ENCODE data around the gene SLC15A2. TPM values are rescaled to one million over a fixed set of nuclear protein-coding genes. Genes with fewer than 3 reads are reported as not detected.
A peak's percentile ranks its signal among the peaks of the same experiment; 100 is the strongest.
"Not testable (repeated sequence)": the region's sequence is repeated elsewhere in the genome, so short reads cannot be mapped to it uniquely, and the experiment has no call there.

Gene SLC15A2
- 1 to 10 TPM; 2.2 TPM for total RNA-seq

GRCh38 chr3:121894301-121894990 is at the start of gene SLC15A2:
SLC15A2 (plus strand) TSS chr3:121894401; CDS start chr3:121894477, 76 bp downstream.
- H3K27me3 Mint-ChIP-seq, result no peaks in the 10 kb centered on the region
- POLR2A ChIA-PET, result no interaction called here
- peaks cover 1% of the 10 kb centered on the region for H3K36me3 Mint-ChIP-seq (ENCODE audit: low read depth)
- no peak within 1 kb of the TSS for H3K27ac Mint-ChIP-seq
- no peak within 1 kb of the TSS for H3K4me3 Mint-ChIP-seq
- no peaks in the 10 kb centered on the region for H3K4me1 Mint-ChIP-seq
- CTCF ChIA-PET, result interaction anchor here (0.7 kb wide), 1 partner anchor 10 kb away, joined by 3 read pairs; no protein-coding TSS in a partner anchor
- H3K9me3 Mint-ChIP-seq, result no peaks in the 10 kb centered on the region
- no peak for DNase-seq

- CTCF ChIA-PET, result no interaction called here
- Mint-ChIP-seq H3K27me3 (no peaks in the 10 kb centered on the region), H3K36me3 (ENCODE audit: low read depth) (peaks cover 12% of the 10 kb centered on the region), H3K9me3 (no peaks in the 10 kb centered on the region), H3K4me3 (no peak overlapping the region), H3K4me1 (no peaks in the 10 kb centered on the region), H3K27ac (no peak overlapping the region)
- POLR2A ChIA-PET, result no interaction called here
- DNase-seq, result no peak
These were observed 49.3 kb upstream of the SLC15A2 start for GRCh38 chr3:121844892-121845291.

DNA sequence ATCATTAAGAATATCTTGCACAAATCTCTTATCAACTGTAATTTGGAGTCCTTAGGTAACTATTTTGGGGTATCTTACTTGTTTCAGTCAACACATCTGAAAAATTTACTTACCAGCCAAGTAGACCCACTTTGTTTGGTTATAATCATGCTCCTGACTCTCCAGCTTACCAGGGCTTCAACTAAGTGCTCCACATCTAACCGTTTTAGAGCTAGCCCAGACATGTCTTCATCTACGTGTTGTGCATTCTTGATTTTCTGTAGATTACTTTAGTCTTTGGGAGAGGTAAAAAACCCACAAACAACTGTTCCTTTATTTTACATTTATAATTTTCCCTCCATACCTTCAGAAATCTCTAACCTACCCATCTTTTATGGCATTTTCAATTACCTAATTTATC is 41.9 kb upstream of the SLC15A2 start:
- DNase-seq, result no peak
- Mint-ChIP-seq H3K36me3 (ENCODE audit: low read depth) (peaks cover 6% of the 10 kb centered on the region), H3K27me3 (no peaks in the 10 kb centered on the region), H3K4me1 (no peaks in the 10 kb centered on the region), H3K9me3 (no peaks in the 10 kb centered on the region), H3K4me3 (no peak overlapping the region), H3K27ac (no peak overlapping the region)
- ChIA-PET CTCF (interaction anchor here (1.0 kb wide), 1 partner anchor 12 kb away, joined by 4 read pairs; no protein-coding TSS in a partner anchor), POLR2A (no interaction called here)

GRCh38 chr3:121855555-121855954 is 38.6 kb upstream of the SLC15A2 start:
- H3K27ac Mint-ChIP-seq, result no peak overlapping the region
- no peak overlapping the region for H3K4me3 Mint-ChIP-seq
- DNase-seq, result no peak
- H3K36me3 Mint-ChIP-seq (ENCODE audit: low read depth), result peaks cover 23% of the 10 kb centered on the region
- no peaks in the 10 kb centered on the region for H3K27me3 Mint-ChIP-seq
- ChIA-PET CTCF (no interaction called here), POLR2A (no interaction called here)
- no peaks in the 10 kb centered on the region for H3K9me3 Mint-ChIP-seq
- H3K4me1 Mint-ChIP-seq, result no peaks in the 10 kb centered on the region

- POLR2A ChIA-PET, result not testable (repeated sequence)
These were observed 36.4 kb upstream of the SLC15A2 start for GRCh38 chr3:121857778-121858177.

GRCh38 chr3:121863247-121863646 is 31.0 kb upstream of the SLC15A2 start:
- H3K27ac Mint-ChIP-seq, H3K4me3 Mint-ChIP-seq, POLR2A ChIA-PET, H3K9me3 Mint-ChIP-seq, DNase-seq, H3K4me1 Mint-ChIP-seq, H3K27me3 Mint-ChIP-seq: not testable (repeated sequence)
- CTCF ChIA-PET, result interaction anchor here (1.0 to 1.2 kb wide), 2 partner anchors 8 to 10 kb away, joined by 3 read pairs; no protein-coding TSS in a partner anchor
- H3K36me3 Mint-ChIP-seq (ENCODE audit: low read depth), result peaks cover 38% of the 10 kb centered on the region

More at GRCh38 chr3:121857778-121858177, 36.4 kb upstream of the SLC15A2 start:
- not testable (repeated sequence) for H3K4me1 Mint-ChIP-seq, H3K4me3 Mint-ChIP-seq, H3K9me3 Mint-ChIP-seq, H3K27ac Mint-ChIP-seq, H3K27me3 Mint-ChIP-seq, DNase-seq
- CTCF ChIA-PET, result interaction anchor here (0.6 kb wide), 2 partner anchors 16 to 436 kb away, joined by 3 read pairs; no protein-coding TSS in a partner anchor
- peaks cover 33% of the 10 kb centered on the region for H3K36me3 Mint-ChIP-seq (ENCODE audit: low read depth)

DNA sequence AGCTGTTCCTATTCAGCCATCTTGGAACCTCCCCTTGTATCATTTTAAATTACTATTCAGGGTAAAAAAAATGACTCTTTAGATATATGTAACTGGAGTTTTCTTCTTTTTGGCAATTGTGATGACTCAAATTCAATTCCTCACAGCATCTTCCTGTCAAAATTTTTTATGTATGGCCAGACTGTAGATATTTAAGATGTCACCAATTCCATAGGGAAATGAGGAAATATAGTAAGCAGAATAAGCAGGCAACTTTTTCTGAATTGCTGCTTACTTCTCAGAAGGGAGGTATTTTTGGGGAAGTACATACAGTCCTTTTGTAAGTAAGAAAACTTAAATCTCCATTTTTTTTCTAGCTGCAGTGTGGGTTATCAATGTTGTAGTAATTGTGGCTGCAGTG is 30.4 kb upstream of the SLC15A2 start:
- peaks cover 32% of the 10 kb centered on the region for H3K36me3 Mint-ChIP-seq (ENCODE audit: low read depth)
- POLR2A ChIA-PET, result no interaction called here
- H3K4me1 Mint-ChIP-seq, result no peaks in the 10 kb centered on the region
- no peak overlapping the region for H3K4me3 Mint-ChIP-seq
- no peaks in the 10 kb centered on the region for H3K27me3 Mint-ChIP-seq
- peaks cover 3% of the 10 kb centered on the region for H3K9me3 Mint-ChIP-seq
- no peak for DNase-seq
- CTCF ChIA-PET, result interaction anchor here (0.7 to 1.3 kb wide), 3 partner anchors 10 to 91 kb away, joined by 3 to 4 read pairs (median 3); no protein-coding TSS in a partner anchor
- H3K27ac Mint-ChIP-seq, result no peak overlapping the region

DNA sequence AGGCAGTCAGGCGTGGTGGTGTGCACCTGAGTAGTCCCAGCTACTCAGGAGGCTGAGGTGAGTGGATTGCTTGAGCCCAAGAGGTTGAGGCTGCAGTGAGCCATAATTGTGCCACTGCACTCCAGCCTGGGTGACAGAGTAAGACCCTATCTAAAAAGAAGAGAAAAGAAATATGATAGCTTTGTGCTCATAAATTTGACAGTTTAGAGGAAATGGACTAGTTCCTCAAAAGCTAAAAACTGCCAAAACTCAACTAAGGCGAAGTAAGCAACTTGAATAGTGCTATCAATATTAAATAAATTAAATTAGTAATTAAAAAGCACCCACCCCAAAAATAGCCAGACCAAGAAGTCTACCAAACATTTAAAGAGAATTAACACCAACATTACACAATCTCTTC is 24.5 kb upstream of the SLC15A2 start:
- no peak for DNase-seq
- peaks cover 19% of the 10 kb centered on the region for H3K36me3 Mint-ChIP-seq (ENCODE audit: low read depth)
- no peaks in the 10 kb centered on the region for H3K9me3 Mint-ChIP-seq
- H3K27ac Mint-ChIP-seq, result no peak overlapping the region
- H3K4me1 Mint-ChIP-seq, result no peaks in the 10 kb centered on the region
- ChIA-PET CTCF (no interaction called here), POLR2A (no interaction called here)
- no peak overlapping the region for H3K4me3 Mint-ChIP-seq
- H3K27me3 Mint-ChIP-seq, result no peaks in the 10 kb centered on the region

GRCh38 chr3:121870717-121871116 is 23.5 kb upstream of the SLC15A2 start:
- no peak overlapping the region for H3K27ac Mint-ChIP-seq
- H3K36me3 Mint-ChIP-seq (ENCODE audit: low read depth), result peaks cover 19% of the 10 kb centered on the region
- H3K27me3 Mint-ChIP-seq, result no peaks in the 10 kb centered on the region
- ChIA-PET CTCF (no interaction called here), POLR2A (no interaction called here)
- DNase-seq, result no peak
- no peaks in the 10 kb centered on the region for H3K4me1 Mint-ChIP-seq
- no peak overlapping the region for H3K4me3 Mint-ChIP-seq
- H3K9me3 Mint-ChIP-seq, result no peaks in the 10 kb centered on the region

- no peaks in the 10 kb centered on the region for H3K9me3 Mint-ChIP-seq
- ChIA-PET POLR2A (no interaction called here), CTCF (interaction anchor here (0.6 to 0.7 kb wide), 2 partner anchors 9 to 283 kb away, joined by 3 read pairs; no protein-coding TSS in a partner anchor)
- no peak overlapping the region for H3K27ac Mint-ChIP-seq
- H3K36me3 Mint-ChIP-seq (ENCODE audit: low read depth), result peaks cover 15% of the 10 kb centered on the region
- no peak overlapping the region for H3K4me3 Mint-ChIP-seq
- no peaks in the 10 kb centered on the region for H3K27me3 Mint-ChIP-seq
- H3K4me1 Mint-ChIP-seq, result no peaks in the 10 kb centered on the region
- DNase-seq, result no peak
These were observed 22.8 kb upstream of the SLC15A2 start for GRCh38 chr3:121871430-121871829.

GRCh38 chr3:121878411-121878810 is 15.8 kb upstream of the SLC15A2 start:
- ChIA-PET CTCF (no interaction called here), POLR2A (no interaction called here)
- Mint-ChIP-seq H3K27ac (no peak overlapping the region), H3K4me1 (no peaks in the 10 kb centered on the region), H3K4me3 (no peak overlapping the region), H3K27me3 (no peaks in the 10 kb centered on the region), H3K9me3 (no peaks in the 10 kb centered on the region), H3K36me3 (ENCODE audit: low read depth) (peaks cover 10% of the 10 kb centered on the region)
- DNase-seq, result no peak

DNA sequence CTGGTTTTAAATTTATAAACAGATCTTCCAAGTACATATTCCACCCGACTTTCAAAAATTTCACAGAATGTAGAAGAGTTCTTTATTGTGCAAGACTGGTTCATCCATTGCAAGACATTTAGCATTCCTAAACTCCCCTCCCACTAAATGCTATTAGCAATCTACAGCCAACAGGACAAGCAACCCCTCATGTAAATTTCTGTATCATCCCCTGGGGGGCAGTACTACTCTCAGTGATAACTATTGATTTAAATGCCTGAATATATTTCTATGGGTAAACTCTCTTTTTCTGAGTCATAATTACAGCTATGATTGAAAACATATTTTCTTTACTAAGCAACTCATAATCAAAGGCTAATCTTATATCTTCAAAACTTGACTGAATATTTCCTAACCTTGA is 10.7 kb upstream of the SLC15A2 start:
- no peaks in the 10 kb centered on the region for H3K4me1 Mint-ChIP-seq
- no peak overlapping the region for H3K27ac Mint-ChIP-seq
- DNase-seq, result peak; percentile 8
- ChIA-PET CTCF (interaction anchor here (0.8 to 1.2 kb wide), 2 partner anchors 129 to 181 kb away, joined by 3 to 4 read pairs; no protein-coding TSS in a partner anchor), POLR2A (no interaction called here)
- H3K9me3 Mint-ChIP-seq, result no peaks in the 10 kb centered on the region
- H3K4me3 Mint-ChIP-seq, result no peak overlapping the region
- H3K36me3 Mint-ChIP-seq (ENCODE audit: low read depth), result peaks cover 2% of the 10 kb centered on the region
- no peaks in the 10 kb centered on the region for H3K27me3 Mint-ChIP-seq

- no peak overlapping the region for H3K27ac Mint-ChIP-seq
- no peaks in the 10 kb centered on the region for H3K4me1 Mint-ChIP-seq
- H3K4me3 Mint-ChIP-seq, result no peak overlapping the region
- no peaks in the 10 kb centered on the region for H3K9me3 Mint-ChIP-seq
- CTCF ChIA-PET, result interaction anchor here (1.1 kb wide), 1 partner anchor 9 kb away, joined by 3 read pairs; no protein-coding TSS in a partner anchor
- H3K27me3 Mint-ChIP-seq, result no peaks in the 10 kb centered on the region
- H3K36me3 Mint-ChIP-seq (ENCODE audit: low read depth), result peaks cover 2% of the 10 kb centered on the region
- no peak for DNase-seq
- POLR2A ChIA-PET, result interaction anchor here (0.6 kb wide), 1 partner anchor 405 kb away, joined by 7 read pairs; no protein-coding TSS in a partner anchor
These were observed 8.8 kb upstream of the SLC15A2 start for GRCh38 chr3:121885386-121885785.

Measured in activated CD4-positive, alpha-beta T cell treated with anti-CD3 and anti-CD28 coated beads, Interleukin-2, amount 10 ng/mL, durations not matched to agents 7 days and 5 days (primary cell).